Fibroblast of lung (primary cell): ENCODE measurements around the gene TAB3. TPM values are rescaled to one million over a fixed set of nuclear protein-coding genes. Genes with fewer than 3 reads are reported as not detected.

ENCODE experiments used
- DNase-seq, 2 donors: peaks; one replicate each; pipeline versions ENCODE4 v3.0.0 to v3.0.0-alpha.2; 2010; ENCODE audit warnings: low read depth in 2 of 2
- H2AFZ ChIP-seq: 2 replicates; pipeline ENCODE4 v1.5.1; 2012; ENCODE audit warnings: low read length, control low read depth, inconsistent platforms
- H3K27ac ChIP-seq: 2 replicates; pipeline ENCODE4 v1.5.1; 2011; ENCODE audit warnings: low read length, control low read depth; ENCODE audit not compliant: insufficient read depth
- H3K27me3 ChIP-seq: 2 replicates; pipeline ENCODE4 v1.5.1; 2011; ENCODE audit warnings: mild to moderate bottlenecking, low read length; ENCODE audit not compliant: control insufficient read depth, insufficient read depth
- H3K36me3 ChIP-seq: 2 replicates; pipeline ENCODE4 v1.5.1; 2011; ENCODE audit warnings: low read length; ENCODE audit not compliant: control insufficient read depth, insufficient read depth
- H3K4me1 ChIP-seq: 2 replicates; pipeline ENCODE4 v1.5.1; 2011; ENCODE audit warnings: low read length; ENCODE audit not compliant: control insufficient read depth, insufficient read depth; ENCODE audit errors: extremely low read depth
- H3K4me2 ChIP-seq: 2 replicates; pipeline ENCODE4 v1.5.1; 2011; ENCODE audit warnings: low read length, control low read depth; ENCODE audit not compliant: insufficient read depth; ENCODE audit errors: extremely low read depth
- H3K4me3 ChIP-seq, 4 experiments: fragments of 200-600 bp in 1 of 4; sonication (generic) in 1 of 4; replicated peaks in 1 of 4; 2 replicates each; pipeline ENCODE4 v1.5.1; 2011 to 2016; ENCODE audit warnings: low read length in 4 of 4, low read depth in 3 of 4, mild to moderate bottlenecking in 3 of 4, control low read depth in 2 of 4, inconsistent platforms in 1 of 4, mixed read lengths in 1 of 4; ENCODE audit not compliant: insufficient read depth in 1 of 4; ENCODE audit errors: control extremely low read depth in 1 of 4
- H3K79me2 ChIP-seq: 2 replicates; pipeline ENCODE4 v1.5.1; 2012; ENCODE audit warnings: mild to moderate bottlenecking, low read length, inconsistent platforms; ENCODE audit not compliant: control insufficient read depth, insufficient read depth
- H3K9ac ChIP-seq: 2 replicates; pipeline ENCODE4 v1.5.1; 2011; ENCODE audit warnings: mild to moderate bottlenecking, low read length, control low read depth; ENCODE audit not compliant: insufficient read depth
- H3K9me3 ChIP-seq: 2 replicates; pipeline ENCODE4 v1.5.1; 2012; ENCODE audit warnings: low read depth, low read length; ENCODE audit not compliant: control insufficient read depth, insufficient read depth
- H4K20me1 ChIP-seq: 2 replicates; pipeline ENCODE4 v1.5.1; 2011; ENCODE audit warnings: low read length; ENCODE audit not compliant: control insufficient read depth, insufficient read depth; ENCODE audit errors: extremely low read depth
- EZH2 ChIP-seq: IDR thresholded peaks from 2 replicates; pipeline ENCODE4 v1.5.1; 2012; ENCODE audit warnings: low read length, control low read depth, mild to moderate bottlenecking; ENCODE audit errors: missing control alignments
- polyA plus RNA-seq, 2 donors: library from polyadenylated mRNA; depleted of rRNA in 1 of 2; stranded (reverse) in 1 of 2; unstranded in 1 of 2; fragments of >200 nt; gene quantifications; 2 replicates each; pipeline ENCODE4 v1.2.1, GENCODE V29; 2011 to 2012; ENCODE audit warnings: missing spikeins in 1 of 2
- total RNA-seq: library from RNA; depleted of rRNA; stranded (reverse); fragments of >200 nt; gene quantifications from 2 replicates; pipeline ENCODE4 v1.2.1, GENCODE V29; 2014
- TF ChIP-seq, protein P1 (sequence below), 2 donors: IDR thresholded peaks in 1 of 2; conservative IDR thresholded peaks in 1 of 2; 1 replicate in 1 of 2; 2 replicates in 1 of 2; pipeline ENCODE4 v1.5.1; 2011 to 2012; ENCODE audit warnings: low read length in 2 of 2, control low read depth in 1 of 2, inconsistent platforms in 1 of 2, low read depth in 1 of 2, mild to moderate bottlenecking in 1 of 2

The TAB3 gene
- total and polyA plus RNA-seq, 2 donors (not counting 1 experiment from before 2014, with no cell fraction given) = 8.6 to 14.9 TPM

GRCh38 chrX:30794497-30794896 is 94.6 kb downstream of the TAB3 start:
- H3K4me1 ChIP-seq = no peaks in the 10 kb centered on the region
- no peak overlapping the region for H3K4me2 ChIP-seq
- no peak overlapping the region for H3K9ac ChIP-seq
- H3K27ac ChIP-seq = no peak overlapping the region
- no peaks in the 10 kb centered on the region for H4K20me1 ChIP-seq
- H2AFZ ChIP-seq = no peak overlapping the region
- no peak for DNase-seq
- H3K27me3 ChIP-seq = no peaks in the 10 kb centered on the region
- H3K4me3 ChIP-seq = no peak overlapping the region
- H3K36me3 ChIP-seq = no peaks in the 10 kb centered on the region
- H3K79me2 ChIP-seq = no peaks in the 10 kb centered on the region
- TF ChIP-seq EZH2 = no peak
- TF ChIP-seq, protein P1, sequence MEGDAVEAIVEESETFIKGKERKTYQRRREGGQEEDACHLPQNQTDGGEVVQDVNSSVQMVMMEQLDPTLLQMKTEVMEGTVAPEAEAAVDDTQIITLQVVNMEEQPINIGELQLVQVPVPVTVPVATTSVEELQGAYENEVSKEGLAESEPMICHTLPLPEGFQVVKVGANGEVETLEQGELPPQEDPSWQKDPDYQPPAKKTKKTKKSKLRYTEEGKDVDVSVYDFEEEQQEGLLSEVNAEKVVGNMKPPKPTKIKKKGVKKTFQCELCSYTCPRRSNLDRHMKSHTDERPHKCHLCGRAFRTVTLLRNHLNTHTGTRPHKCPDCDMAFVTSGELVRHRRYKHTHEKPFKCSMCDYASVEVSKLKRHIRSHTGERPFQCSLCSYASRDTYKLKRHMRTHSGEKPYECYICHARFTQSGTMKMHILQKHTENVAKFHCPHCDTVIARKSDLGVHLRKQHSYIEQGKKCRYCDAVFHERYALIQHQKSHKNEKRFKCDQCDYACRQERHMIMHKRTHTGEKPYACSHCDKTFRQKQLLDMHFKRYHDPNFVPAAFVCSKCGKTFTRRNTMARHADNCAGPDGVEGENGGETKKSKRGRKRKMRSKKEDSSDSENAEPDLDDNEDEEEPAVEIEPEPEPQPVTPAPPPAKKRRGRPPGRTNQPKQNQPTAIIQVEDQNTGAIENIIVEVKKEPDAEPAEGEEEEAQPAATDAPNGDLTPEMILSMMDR (conservative IDR thresholded peaks at IDR 0.05 in 1 of 2, IDR thresholded peaks at IDR 0.05 in 1 of 2; ENCODE audit: low read depth in 1 of 2, low read length in 2 of 2) = no peak
- H3K9me3 ChIP-seq = no peaks in the 10 kb centered on the region

DNA sequence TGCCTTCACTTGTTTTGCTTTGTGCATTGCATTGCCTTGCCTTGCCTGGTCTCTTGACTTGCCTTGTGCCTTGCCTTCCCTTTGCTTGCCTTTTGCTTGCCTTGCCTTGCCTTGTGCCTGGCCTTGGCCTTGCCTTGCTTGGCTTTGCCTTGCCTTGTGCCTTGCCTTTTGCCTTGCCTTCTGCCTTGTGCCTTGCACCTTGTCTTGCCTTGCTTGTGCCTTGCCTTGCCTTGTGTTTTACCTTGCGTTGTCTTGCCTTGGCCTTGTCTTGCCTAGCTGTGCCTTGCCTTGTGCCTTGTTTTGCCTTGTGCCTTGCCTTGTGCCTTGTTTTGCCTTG is 95.3 kb downstream of the TAB3 start:
- no peak overlapping the region for H3K4me3 ChIP-seq
- H3K9me3 ChIP-seq = no peaks in the 10 kb centered on the region
- TF ChIP-seq EZH2 = no peak
- TF ChIP-seq, protein P1 (conservative IDR thresholded peaks at IDR 0.05 in 1 of 2, IDR thresholded peaks at IDR 0.05 in 1 of 2; ENCODE audit: low read depth in 1 of 2, low read length in 2 of 2) = no peak
- no peaks in the 10 kb centered on the region for H3K27me3 ChIP-seq
- H3K4me2 ChIP-seq = no peak overlapping the region
- H3K4me1 ChIP-seq = no peaks in the 10 kb centered on the region
- H4K20me1 ChIP-seq = no peaks in the 10 kb centered on the region
- no peak for DNase-seq
- H3K9ac ChIP-seq = no peak overlapping the region
- H3K27ac ChIP-seq = no peak overlapping the region
- no peaks in the 10 kb centered on the region for H3K36me3 ChIP-seq
- H2AFZ ChIP-seq = no peak overlapping the region
- no peaks in the 10 kb centered on the region for H3K79me2 ChIP-seq

DNA sequence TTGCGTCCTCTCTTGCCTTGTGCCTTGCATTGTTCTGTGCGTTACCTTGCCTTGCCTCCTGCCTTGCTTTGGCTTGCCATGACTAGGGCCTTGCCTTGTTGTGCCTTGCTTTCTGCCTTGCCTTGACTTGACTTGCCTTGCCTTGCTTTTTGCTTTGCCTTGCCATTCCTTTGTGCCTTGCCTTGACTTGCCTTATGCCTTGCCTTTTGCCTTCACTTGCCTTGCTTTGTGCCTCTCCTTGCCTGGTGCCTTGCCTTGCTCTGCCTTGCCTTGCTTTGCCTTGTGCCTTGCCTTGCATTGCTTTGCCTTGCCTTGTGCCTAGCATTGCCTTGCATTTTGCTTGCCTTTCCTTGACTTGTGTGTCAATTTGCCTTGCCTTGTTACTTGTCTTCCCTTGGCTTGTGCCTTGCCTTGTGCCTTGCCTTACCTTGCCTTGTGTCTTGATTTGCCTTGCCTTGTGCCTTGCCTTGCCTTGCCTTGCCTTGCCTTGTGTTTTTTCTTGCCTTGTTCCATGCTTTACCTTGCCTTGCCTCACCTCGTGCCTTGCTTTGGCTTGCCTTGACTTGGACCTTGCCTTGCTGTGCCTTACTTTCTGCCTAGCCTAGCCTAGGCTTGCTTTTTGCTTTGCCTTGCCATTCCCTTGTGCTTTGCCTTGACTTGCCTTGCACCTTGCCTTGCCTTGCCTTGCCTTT is 95.8 kb downstream of the TAB3 start:
- Histone ChIP-seq H3K4me1 (no peaks in the 10 kb centered on the region), H3K27ac (no peak overlapping the region), H3K9me3 (no peaks in the 10 kb centered on the region), H3K36me3 (no peaks in the 10 kb centered on the region), H3K9ac (no peak overlapping the region), H3K79me2 (no peaks in the 10 kb centered on the region), H2AFZ (no peak overlapping the region), H4K20me1 (no peaks in the 10 kb centered on the region), H3K4me2 (no peak overlapping the region), H3K4me3 (no peak overlapping the region), H3K27me3 (no peaks in the 10 kb centered on the region)
- no peak for TF ChIP-seq EZH2
- TF ChIP-seq, protein P1 (conservative IDR thresholded peaks at IDR 0.05 in 1 of 2, IDR thresholded peaks at IDR 0.05 in 1 of 2; ENCODE audit: low read depth in 1 of 2, low read length in 2 of 2) = no peak
- DNase-seq = no peak
